GM18499 (cell line): ENCODE data around the gene MAP3K19.
"Not testable (repeated sequence)": the region's sequence is repeated elsewhere in the genome, so short reads cannot be mapped to it uniquely, and the experiment has no call there.

Source experiments
- ATAC-seq: cut with Tn5 transposase; IDR thresholded peaks from one replicate; pipeline ENCODE4 v1.9.1; 2021; ENCODE audit warnings: moderate number of reproducible peaks; ENCODE audit not compliant: insufficient read depth, unreplicated experiment

MAP3K19 gene

GRCh38 chr2:135047300-135047699 lies at the start of gene MAP3K19:
TSS of gene MAP3K19 (minus strand) at chr2:135047447. CDS start at chr2:135024647, 22,800 bp downstream.
- ATAC-seq, result no peak

- ATAC-seq, result no peak
These were observed 49.6 kb upstream of the MAP3K19 start for GRCh38 chr2:135096665-135097446.

- ATAC-seq, result no peak
These were observed 48.3 kb upstream of the MAP3K19 start for GRCh38 chr2:135095591-135095990.

GRCh38 chr2:135094508-135094907 lies 47.3 kb upstream of the MAP3K19 start:
- ATAC-seq, result no peak

GRCh38 chr2:135093670-135094330 lies 46.6 kb upstream of the MAP3K19 start:
- ATAC-seq, result no peak

- ATAC-seq, result no peak
These were observed 45.9 kb upstream of the MAP3K19 start for GRCh38 chr2:135093193-135093592.

- no peak for ATAC-seq
These were observed 44.4 kb upstream of the MAP3K19 start for GRCh38 chr2:135091681-135092080.

- ATAC-seq, result not testable (repeated sequence)
These were observed 42.4 kb upstream of the MAP3K19 start for GRCh38 chr2:135089597-135089996.

- no peak for ATAC-seq
These were observed 39.0 kb upstream of the MAP3K19 start for GRCh38 chr2:135086222-135086621.

- no peak for ATAC-seq
These were observed 31.2 kb upstream of the MAP3K19 start for GRCh38 chr2:135078417-135078816.

- ATAC-seq, result no peak
These were observed 29.3 kb upstream of the MAP3K19 start for GRCh38 chr2:135076556-135076955.

- no peak for ATAC-seq
These were observed 27.0 kb upstream of the MAP3K19 start for GRCh38 chr2:135074216-135074615.

- no peak for ATAC-seq
These were observed 25.1 kb upstream of the MAP3K19 start for GRCh38 chr2:135072125-135072997.

- ATAC-seq, result no peak
These were observed 19.5 kb upstream of the MAP3K19 start for GRCh38 chr2:135066710-135067109.

- no peak for ATAC-seq
These were observed 16.9 kb upstream of the MAP3K19 start for GRCh38 chr2:135064149-135064548.

- ATAC-seq, result no peak
These were observed 16.0 kb upstream of the MAP3K19 start for GRCh38 chr2:135063210-135063609.

GRCh38 chr2:135059577-135059976 lies 12.3 kb upstream of the MAP3K19 start:
- ATAC-seq, result no peak

GRCh38 chr2:135056790-135057189 lies 9.5 kb upstream of the MAP3K19 start:
- ATAC-seq, result no peak

GRCh38 chr2:135055182-135055786 lies 8.0 kb upstream of the MAP3K19 start:
- ATAC-seq, result no peak

GRCh38 chr2:135052997-135053474 lies 5.8 kb upstream of the MAP3K19 start:
- peak; percentile 38 for ATAC-seq
